ENCODE measurements around the gene PSMA2.

DNA sequence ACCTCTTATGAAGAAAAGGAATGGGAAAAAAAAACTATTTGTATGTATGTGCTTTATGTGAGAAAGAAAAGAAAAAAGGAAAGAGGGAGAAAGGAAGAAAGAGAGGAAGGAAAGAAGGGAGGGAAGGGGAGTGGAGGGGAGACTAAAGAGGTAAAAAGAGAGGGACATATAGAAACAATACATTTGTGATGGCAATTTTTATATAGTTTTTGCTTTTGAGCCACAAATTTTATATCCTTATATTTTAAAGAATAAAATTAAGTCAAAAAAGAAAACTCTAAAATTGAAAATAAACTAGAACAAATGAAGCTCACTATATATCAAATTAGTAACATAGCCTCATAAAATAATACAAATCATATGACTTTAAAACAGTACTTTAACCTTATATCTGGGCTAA lies 31.1 kb downstream of the PSMA2 start:
- TF ChIP-seq LEF1 (IDR thresholded peaks at IDR 0.05; ENCODE audit: borderline replicate concordance): no peak
- no peak for TF ChIP-seq ELF4 (IDR thresholded peaks at IDR 0.05)
- no peak for TF ChIP-seq HDGF (IDR thresholded peaks at IDR 0.05; ENCODE audit: borderline replicate concordance)
- TF ChIP-seq BHLHE40 (IDR thresholded peaks at IDR 0.05; ENCODE audit: borderline replicate concordance): no peak
- no peak for TF ChIP-seq ZNF384 (IDR thresholded peaks at IDR 0.05)
- TF ChIP-seq FOXA1 (IDR thresholded peaks at IDR 0.05): no peak
- TF ChIP-seq ARNT (IDR thresholded peaks at IDR 0.05): no peak
- TF ChIP-seq FOXM1 (IDR thresholded peaks at IDR 0.05; ENCODE audit: borderline replicate concordance): no peak
- no peak for TF ChIP-seq SUZ12 (IDR thresholded peaks at IDR 0.05)
- TF ChIP-seq SP1 (IDR thresholded peaks at IDR 0.05): no peak
- TF ChIP-seq, protein P1, sequence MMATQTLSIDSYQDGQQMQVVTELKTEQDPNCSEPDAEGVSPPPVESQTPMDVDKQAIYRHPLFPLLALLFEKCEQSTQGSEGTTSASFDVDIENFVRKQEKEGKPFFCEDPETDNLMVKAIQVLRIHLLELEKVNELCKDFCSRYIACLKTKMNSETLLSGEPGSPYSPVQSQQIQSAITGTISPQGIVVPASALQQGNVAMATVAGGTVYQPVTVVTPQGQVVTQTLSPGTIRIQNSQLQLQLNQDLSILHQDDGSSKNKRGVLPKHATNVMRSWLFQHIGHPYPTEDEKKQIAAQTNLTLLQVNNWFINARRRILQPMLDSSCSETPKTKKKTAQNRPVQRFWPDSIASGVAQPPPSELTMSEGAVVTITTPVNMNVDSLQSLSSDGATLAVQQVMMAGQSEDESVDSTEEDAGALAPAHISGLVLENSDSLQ (IDR thresholded peaks at IDR 0.05): no peak
- no peak for TF ChIP-seq L3MBTL2 (conservative IDR thresholded peaks at IDR 0.05)
- TF ChIP-seq NFRKB (IDR thresholded peaks at IDR 0.05): no peak
- TF ChIP-seq FOXK2 (IDR thresholded peaks at IDR 0.05): no peak

Measured in HEK293T (cell line).